ENCODE results near the gene GRIK4. TPM values are rescaled to one million over a fixed set of nuclear protein-coding genes. Genes with fewer than 3 reads are reported as not detected.
A peak's percentile ranks its signal among the peaks of the same experiment; 100 is the strongest.

GRIK4 gene
- total and polyA plus RNA-seq, 2 donors from 2014 or later = 0.25 TPM; not detected in 1

DNA sequence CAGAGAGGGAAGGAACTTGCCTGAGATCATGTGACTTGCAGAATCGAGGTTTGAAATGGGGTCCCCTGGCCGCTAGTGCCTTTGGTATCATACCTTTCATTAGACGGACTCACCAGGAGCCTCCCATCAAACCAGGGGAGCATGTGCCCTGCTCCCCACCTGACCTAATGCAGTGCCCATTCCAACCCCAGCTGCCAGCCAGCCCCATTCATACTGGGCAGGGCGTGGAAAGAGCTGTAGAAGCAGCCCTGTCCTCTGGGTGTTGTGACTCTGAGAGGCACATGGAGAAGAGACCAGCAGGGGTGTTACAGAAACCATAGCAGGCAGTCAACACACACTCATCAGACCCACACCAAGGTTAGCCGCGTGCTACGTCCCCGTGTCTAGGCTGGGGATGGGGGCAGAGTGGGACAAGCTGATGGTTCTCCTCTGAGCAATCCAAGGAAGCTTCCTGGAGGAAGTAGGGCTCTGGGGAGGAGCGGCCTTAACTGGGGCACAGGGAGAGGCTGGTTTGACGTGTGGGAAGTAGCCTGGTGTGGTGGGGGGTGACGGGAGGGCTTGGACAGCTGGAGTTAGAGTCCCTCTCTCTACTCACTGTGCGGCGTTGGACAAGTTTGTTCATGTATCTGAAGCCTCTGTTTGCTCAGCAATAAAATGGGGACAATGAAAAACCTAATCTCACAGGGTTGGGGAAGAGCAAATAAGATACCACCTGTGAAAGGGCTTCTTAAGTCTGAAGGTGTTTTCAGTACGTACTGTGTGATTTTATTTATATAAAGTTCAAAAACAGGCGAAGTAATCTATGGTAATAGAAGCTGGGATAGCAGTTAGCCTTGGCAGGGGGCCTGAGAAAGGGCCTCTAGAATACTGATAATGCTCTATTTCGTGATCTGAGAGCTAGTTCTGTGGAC is 14.0 kb downstream of the GRIK4 start:
- no peak overlapping the region for H3K27ac ChIP-seq (ENCODE audit: low read depth in 2 of 2, low read length in 2 of 2)
- intact Hi-C loops (cut with DNase I) = no loop called here
- H3K9ac ChIP-seq (ENCODE audit: low read length in 3 of 3) = no peak overlapping the region
- H3K4me1 ChIP-seq (ENCODE audit: control insufficient read depth in 2 of 3, insufficient read depth in 2 of 3, low read depth in 1 of 3, low read length in 3 of 3) = no peaks in the 10 kb centered on the region
- peak in 1 of 5 donors; percentile 46 for DNase-seq
- no peaks in the 10 kb centered on the region for H3K9me3 ChIP-seq (ENCODE audit: control insufficient read depth in 2 of 3, insufficient read depth in 1 of 3, low read length in 3 of 3)
- no peak overlapping the region for H3K4me3 ChIP-seq (ENCODE audit: low read length in 3 of 3)
- no peak for TF ChIP-seq CTCF (IDR thresholded peaks at IDR 0.05; ENCODE audit: borderline replicate concordance, extremely low read depth, insufficient read depth)
- FAIRE-seq = no peak
- no peaks in the 10 kb centered on the region for H3K36me3 ChIP-seq (ENCODE audit: control insufficient read depth in 2 of 3, insufficient read depth in 3 of 3, low read length in 3 of 3)
- H3K27me3 ChIP-seq (ENCODE audit: control insufficient read depth, insufficient read depth, low read length) = no peaks in the 10 kb centered on the region

DNA sequence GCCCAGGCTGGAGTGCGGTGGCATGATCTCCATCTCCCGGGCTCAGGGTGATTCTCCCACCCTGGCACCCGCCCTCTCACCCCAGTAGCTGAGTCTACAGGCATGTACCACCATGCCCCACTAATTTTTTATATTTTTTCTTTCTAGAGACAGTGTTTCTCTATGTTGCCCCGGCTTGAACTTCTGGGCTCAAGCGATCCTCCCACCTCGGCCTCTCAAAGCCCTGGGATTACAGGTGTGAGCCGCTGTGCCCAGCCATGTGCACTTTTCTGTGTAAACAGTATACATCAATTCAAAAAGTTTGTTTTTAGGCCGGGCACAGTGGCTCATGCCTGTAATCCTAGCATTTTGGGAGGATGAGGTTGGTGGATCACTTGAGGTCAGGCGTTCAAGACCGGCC is 14.7 kb downstream of the GRIK4 start:
- intact Hi-C loops (cut with DNase I) = no loop called here
- Histone ChIP-seq H3K27ac (ENCODE audit: low read depth in 2 of 2, low read length in 2 of 2) (no peak overlapping the region), H3K36me3 (ENCODE audit: control insufficient read depth in 2 of 3, insufficient read depth in 3 of 3, low read length in 3 of 3) (no peaks in the 10 kb centered on the region), H3K4me1 (ENCODE audit: control insufficient read depth in 2 of 3, insufficient read depth in 2 of 3, low read depth in 1 of 3, low read length in 3 of 3) (no peaks in the 10 kb centered on the region), H3K4me3 (ENCODE audit: low read length in 3 of 3) (no peak overlapping the region), H3K9ac (ENCODE audit: low read length in 3 of 3) (no peak overlapping the region), H3K9me3 (ENCODE audit: control insufficient read depth in 2 of 3, insufficient read depth in 1 of 3, low read length in 3 of 3) (no peaks in the 10 kb centered on the region), H3K27me3 (ENCODE audit: control insufficient read depth, insufficient read depth, low read length) (no peaks in the 10 kb centered on the region)
- peak in 1 of 5 donors; percentile 44 for DNase-seq
- TF ChIP-seq CTCF (IDR thresholded peaks at IDR 0.05; ENCODE audit: borderline replicate concordance, extremely low read depth, insufficient read depth) = no peak
- FAIRE-seq = no peak

- intact Hi-C loops (cut with DNase I) = no loop called here
- no peak overlapping the region for H3K27ac ChIP-seq (ENCODE audit: low read depth in 2 of 2, low read length in 2 of 2)
- H3K9ac ChIP-seq (ENCODE audit: low read length in 3 of 3) = no peak overlapping the region
- H3K4me1 ChIP-seq (ENCODE audit: control insufficient read depth in 2 of 3, insufficient read depth in 2 of 3, low read depth in 1 of 3, low read length in 3 of 3) = no peaks in the 10 kb centered on the region
- TF ChIP-seq CTCF (IDR thresholded peaks at IDR 0.05; ENCODE audit: borderline replicate concordance, extremely low read depth, insufficient read depth) = no peak
- no peaks in the 10 kb centered on the region for H3K27me3 ChIP-seq (ENCODE audit: control insufficient read depth, insufficient read depth, low read length)
- DNase-seq (peak; percentile 43 to 83 (median 61)), FAIRE-seq (no peak)
- no peak overlapping the region for H3K4me3 ChIP-seq (ENCODE audit: low read length in 3 of 3)
- H3K36me3 ChIP-seq (ENCODE audit: control insufficient read depth in 2 of 3, insufficient read depth in 3 of 3, low read length in 3 of 3) = no peaks in the 10 kb centered on the region
- no peaks in the 10 kb centered on the region for H3K9me3 ChIP-seq (ENCODE audit: control insufficient read depth in 2 of 3, insufficient read depth in 1 of 3, low read length in 3 of 3)
These were observed 15.7 kb downstream of the GRIK4 start for GRCh38 chr11:120527111-120527761.

Data from kidney (tissue), 14 donors.